K562 (cell line): ENCODE measurements around the gene ZACN. TPM values are rescaled to one million over a fixed set of nuclear protein-coding genes. Genes with fewer than 3 reads are reported as not detected.

Source experiments
- ATAC-seq: fragments of 200-7000 bp; cut with Tn5 transposase; 3 replicates; pipeline ENCODE4 v1.9.1; 2020; ENCODE audit warnings: moderate library complexity
- BruUV-seq: library from RNA; stranded (reverse); fragments of 400-500 nt; replicated peaks from 2 replicates; lab custom pipeline; 2021; lab: Mats Ljungman, UMichigan
- CTCF ChIA-PET: fragments of 300-600 bp; formaldehyde crosslinking; extraction: SDS; loops from one replicate; lab custom pipeline; 2021; ENCODE audit warnings: low intra/inter-chr PET ratio; lab: Yijun Ruan, JAX
- POLR2A ChIA-PET: fragments of 300-600, 350-650 bp; sonication (Branson Sonifier 250); formaldehyde crosslinking; extraction: SDS; loops from one replicate; lab custom pipeline; 2021; ENCODE audit warnings: antibody characterized with exemption, inconsistent platforms; lab: Yijun Ruan, JAX
- DNase-seq, 4 experiments: peaks; one replicate each; pipeline versions ENCODE4 v3.0.0 to v3.0.0-alpha.2; 2011 to 2018; ENCODE audit warnings: low spot score in 3 of 4, mixed read lengths in 3 of 4; ENCODE audit errors: extremely low read depth in 1 of 4
- FAIRE-seq: peaks from 2 replicates; lab custom pipeline; 2011; peaks lifted over from hg19 to GRCh38; lab: Jason Lieb, UNC
- H2AFZ ChIP-seq: 2 replicates; pipeline ENCODE4 v1.6.0; 2011; ENCODE audit warnings: low read depth, low read length, control low read depth, inconsistent platforms
- H3K27ac ChIP-seq: fragments of 200-600 bp; 3 replicates; pipeline ENCODE4 v1.8.0; 2011; ENCODE audit warnings: low read depth, mild to moderate bottlenecking, control low read depth, inconsistent platforms, low read length, moderate library complexity, mixed read lengths; ENCODE audit errors: extremely low read depth
- H3K27me3 ChIP-seq, 2 experiments: fragments of 300-600 bp in 1 of 2; 2 replicates in 1 of 2; 3 replicates in 1 of 2; pipeline versions ENCODE4 v1.6.0 to v1.8.0; 2011; ENCODE audit warnings: inconsistent platforms in 2 of 2, low read length in 2 of 2, mild to moderate bottlenecking in 1 of 2, mixed read lengths in 1 of 2, moderate library complexity in 1 of 2; ENCODE audit not compliant: control insufficient read depth in 2 of 2, insufficient read depth in 2 of 2
- H3K36me3 ChIP-seq: fragments of 300-600 bp; 3 replicates; pipeline ENCODE4 v1.8.0; 2011; ENCODE audit warnings: mild to moderate bottlenecking, low read length, inconsistent platforms; ENCODE audit not compliant: control insufficient read depth, insufficient read depth
- H3K4me1 ChIP-seq, 2 experiments: fragments of 200-600 bp in 1 of 2; replicated peaks in 1 of 2; 2 replicates in 1 of 2; 3 replicates in 1 of 2; pipeline versions ENCODE4 v1.5.1 to v1.8.0; 2011; ENCODE audit warnings: inconsistent platforms in 2 of 2, low read length in 2 of 2, mild to moderate bottlenecking in 1 of 2, mixed read lengths in 1 of 2, moderate library complexity in 1 of 2; ENCODE audit not compliant: control insufficient read depth in 2 of 2, insufficient read depth in 2 of 2
- H3K4me2 ChIP-seq: 2 replicates; pipeline ENCODE4 v1.6.1; 2011; ENCODE audit warnings: low read length, control low read depth, inconsistent platforms, mixed read lengths; ENCODE audit not compliant: insufficient read depth
- H3K4me3 ChIP-seq: fragments of 200-600 bp; sonication (generic), shearing (Covaris generic); 2 replicates; pipeline ENCODE4 v1.5.1; 2016; ENCODE audit warnings: control low read depth, inconsistent platforms
- H3K79me2 ChIP-seq: fragments of 200-600 bp; 3 replicates; pipeline ENCODE4 v1.8.0; 2011; ENCODE audit warnings: low read length, inconsistent platforms; ENCODE audit not compliant: control insufficient read depth, insufficient read depth
- H3K9ac ChIP-seq, 2 experiments: 2 replicates each; pipeline versions ENCODE4 v1.6.0 to v1.6.1; 2011; ENCODE audit warnings: low read depth in 2 of 2, low read length in 2 of 2, control low read depth in 1 of 2, inconsistent platforms in 1 of 2, mild to moderate bottlenecking in 1 of 2, mixed read lengths in 1 of 2; ENCODE audit not compliant: insufficient read depth in 1 of 2
- H3K9me1 ChIP-seq: one replicate; pipeline ENCODE4 v1.6.0; 2011; ENCODE audit warnings: inconsistent platforms, mild to moderate bottlenecking, low read length, moderate library complexity; ENCODE audit not compliant: control insufficient read depth, insufficient read depth
- H3K9me3 ChIP-seq: replicated peaks from 2 replicates; pipeline ENCODE4 v1.5.1; 2011; ENCODE audit warnings: low read depth, low read length, inconsistent platforms; ENCODE audit not compliant: control insufficient read depth, insufficient read depth
- H4K20me1 ChIP-seq: replicated peaks from 2 replicates; pipeline ENCODE4 v1.6.1; 2011; ENCODE audit warnings: low read length, inconsistent platforms, mixed read lengths; ENCODE audit not compliant: control insufficient read depth, insufficient read depth
- FOXP4 ChIP-seq: sonication (generic); formaldehyde crosslinking; IDR thresholded peaks from 2 replicates; pipeline ENCODE4 v1.8.0; 2022; ENCODE audit warnings: mild to moderate bottlenecking, missing genetic modification reagents, borderline replicate concordance
- NRF1 ChIP-seq, 2 experiments: fragments of 450-650 bp; IDR thresholded peaks in 1 of 2; conservative IDR thresholded peaks in 1 of 2; 2 replicates each; pipeline ENCODE4 v1.6.1; 2014; ENCODE audit warnings: mild to moderate bottlenecking in 2 of 2
- WGBS: fragments of 100-300 bp; shearing (Covaris generic); methylation state at CpG from one replicate; pipeline ENCODE4 v1.1.6; 2016; ENCODE audit warnings: low coverage, mixed read lengths; ENCODE audit not compliant: insufficient coverage; ENCODE audit errors: missing lambda C conversion rate; 5-methylcytosine and 5-hydroxymethylcytosine counted together
- in situ Hi-C: fragments of 300-500 bp; cut with MboI; formaldehyde crosslinking; loops from 4 replicates; pipeline ENCODE4 v1.15.0; 2018; ENCODE audit warnings: inconsistent platforms, mixed read lengths
- intact Hi-C: fragments of 100-400 bp; cut with micrococcal nuclease; formaldehyde crosslinking; loops from 2 replicates; pipeline ENCODE4 v1.14.2; 2022
- polyA plus RNA-seq, 8 experiments: library from polyadenylated mRNA; depleted of rRNA in 4 of 8; stranded (reverse) in 5 of 8; unstranded in 3 of 8; fragments of >200 nt; fragmentation: Nextera tagmentation in 2 of 8; fragmentation: Illumina TruSeq in 1 of 8; extraction: Ambion mirVana in 2 of 8; extraction: Trizol in 1 of 8; gene quantifications; 2 replicates each; pipeline versions ENCODE4 v1.2.1 to v1.2.3, GENCODE V29; 2011 to 2014; ENCODE audit warnings: inconsistent platforms in 1 of 8, missing spikeins in 1 of 8
- total RNA-seq, 7 experiments: library from RNA; depleted of rRNA in 6 of 7; stranded (reverse); fragments of >200 nt in 6 of 7; fragmentation: Illumina TruSeq in 2 of 7; extraction: Trizol in 2 of 7; gene quantifications; 2 replicates each; pipeline versions ENCODE4 v1.2.1 to v1.2.3, GENCODE V29; 2011 to 2021; ENCODE audit warnings: low replicate concordance in 1 of 7

The ZACN gene
- total and polyA plus RNA-seq, 9 of the 15 experiments (the other 6 are each of a cell fraction or from before 2014, with no cell fraction given), result 0.07 TPM; not detected in 8

- intact Hi-C loops (loop anchor here (5.0 kb wide), 3 partner anchors 58 to 173 kb away; no protein-coding TSS in a partner anchor), in situ Hi-C loops (no loop called here)
- no peak overlapping the region for H3K4me3 ChIP-seq
- POLR2A ChIA-PET, result interaction anchor here (0.5 to 11.3 kb wide), 7 partner anchors 11 to 468 kb away, joined by 3 to 157 read pairs (median 3); no protein-coding TSS in a partner anchor
- no peak overlapping the region for H2AFZ ChIP-seq
- H4K20me1 ChIP-seq, result no peaks in the 10 kb centered on the region
- H3K4me1 ChIP-seq, result peaks cover 5 to 21% of the 10 kb centered on the region in 2 experiments; a peak in 4 of 5 replicates
- CTCF ChIA-PET, result interaction anchor here (0.6 to 6.9 kb wide), 2 partner anchors 81 to 156 kb away, joined by 5 to 89 read pairs; no protein-coding TSS in a partner anchor
- H3K27ac ChIP-seq, result no peak overlapping the region
- TF ChIP-seq NRF1 (conservative IDR thresholded peaks at IDR 0.05 in 1 of 2, IDR thresholded peaks at IDR 0.05 in 1 of 2), result no peak
- no peak for TF ChIP-seq FOXP4
- no peaks in the 10 kb centered on the region for H3K79me2 ChIP-seq
- H3K36me3 ChIP-seq, result no peaks in the 10 kb centered on the region
- WGBS, result 20% methylated on average over 7 of the region's 9 CpGs
- no peaks in the 10 kb centered on the region for H3K9me3 ChIP-seq
- no peak for FAIRE-seq
- H3K9me1 ChIP-seq, result peaks cover 4% of the 10 kb centered on the region
- DNase-seq, result peak in 1 of 4 experiments; percentile 4
- BruUV-seq, result no TSS peak
- peak overlapping the region in 1 of 2 experiments; percentile 57; a peak in 1 of 4 replicates for H3K9ac ChIP-seq
- H3K27me3 ChIP-seq, result peaks cover 0 to 2% of the 10 kb centered on the region in 2 experiments; a peak in 1 of 5 replicates
- no peak for ATAC-seq
- H3K4me2 ChIP-seq, result no peak overlapping the region
Measured at GRCh38 chr17:76123749-76124581, 45.0 kb downstream of the ZACN start.
